ENCODE data around the gene SSR4. TPM values are rescaled to one million over a fixed set of nuclear protein-coding genes. Genes with fewer than 3 reads are reported as not detected.

Gene SSR4
- total RNA-seq, 3 donors from 2014 or later (not counting 1 experiment from before 2014, with no cell fraction given) = 160 to 280 (median 189) TPM

DNA sequence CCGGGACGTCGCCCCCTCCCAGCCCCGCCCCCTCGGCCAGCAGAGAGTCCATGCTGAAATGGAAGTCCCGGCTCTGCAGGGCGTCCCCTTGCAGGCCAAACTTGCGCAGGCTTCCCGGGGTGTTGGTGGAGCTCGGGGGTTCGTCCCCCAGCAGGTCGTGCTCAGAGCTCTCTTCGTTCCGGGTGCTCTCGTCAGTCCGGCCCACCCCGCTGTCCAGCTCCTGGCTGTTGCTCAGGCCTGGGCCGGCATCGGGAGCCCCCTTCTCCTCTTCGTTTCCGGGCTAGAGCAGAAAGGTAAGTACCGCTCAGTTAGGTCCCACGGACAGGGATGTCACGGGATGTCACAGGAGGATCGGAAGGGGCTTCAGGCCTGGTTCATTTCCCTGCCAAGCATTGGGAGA lies 10.2 kb downstream of the SSR4 start:
- no peak overlapping the region for H3K4me3 ChIP-seq (ENCODE audit: low read length)
- Mint-ChIP-seq H3K4me3 (no peak overlapping the region), H3K4me1 (peaks cover 0 to 6% of the 10 kb centered on the region in 2 donors), H3K9me3 (no peaks in the 10 kb centered on the region), H3K27ac (no peak overlapping the region), H3K27me3 (ENCODE audit: low read depth in 2 of 2) (no peaks in the 10 kb centered on the region), H3K36me3 (no peaks in the 10 kb centered on the region)
- WGBS (ENCODE audit: insufficient coverage) = 93% methylated on average over 25 of the region's 25 CpGs
- H3K27me3 ChIP-seq (ENCODE audit: control insufficient read depth, insufficient read depth, low read length) = no peaks in the 10 kb centered on the region
- no peaks in the 10 kb centered on the region for H3K4me1 ChIP-seq (ENCODE audit: control insufficient read depth, insufficient read depth, low read length)
- intact Hi-C loops (cut with micrococcal nuclease) = no loop called here
- no peak overlapping the region for H3K27ac ChIP-seq (ENCODE audit: low read length)
- peaks cover 6% of the 10 kb centered on the region for H3K36me3 ChIP-seq (ENCODE audit: control insufficient read depth, insufficient read depth, low read length)
- H3K9me3 ChIP-seq (ENCODE audit: control insufficient read depth, insufficient read depth, low read length) = no peaks in the 10 kb centered on the region
- no peak for ATAC-seq
- TF ChIP-seq, protein P1, sequence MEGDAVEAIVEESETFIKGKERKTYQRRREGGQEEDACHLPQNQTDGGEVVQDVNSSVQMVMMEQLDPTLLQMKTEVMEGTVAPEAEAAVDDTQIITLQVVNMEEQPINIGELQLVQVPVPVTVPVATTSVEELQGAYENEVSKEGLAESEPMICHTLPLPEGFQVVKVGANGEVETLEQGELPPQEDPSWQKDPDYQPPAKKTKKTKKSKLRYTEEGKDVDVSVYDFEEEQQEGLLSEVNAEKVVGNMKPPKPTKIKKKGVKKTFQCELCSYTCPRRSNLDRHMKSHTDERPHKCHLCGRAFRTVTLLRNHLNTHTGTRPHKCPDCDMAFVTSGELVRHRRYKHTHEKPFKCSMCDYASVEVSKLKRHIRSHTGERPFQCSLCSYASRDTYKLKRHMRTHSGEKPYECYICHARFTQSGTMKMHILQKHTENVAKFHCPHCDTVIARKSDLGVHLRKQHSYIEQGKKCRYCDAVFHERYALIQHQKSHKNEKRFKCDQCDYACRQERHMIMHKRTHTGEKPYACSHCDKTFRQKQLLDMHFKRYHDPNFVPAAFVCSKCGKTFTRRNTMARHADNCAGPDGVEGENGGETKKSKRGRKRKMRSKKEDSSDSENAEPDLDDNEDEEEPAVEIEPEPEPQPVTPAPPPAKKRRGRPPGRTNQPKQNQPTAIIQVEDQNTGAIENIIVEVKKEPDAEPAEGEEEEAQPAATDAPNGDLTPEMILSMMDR (IDR thresholded peaks at IDR 0.05) = no peak
- DNase-seq = no peak

DNA sequence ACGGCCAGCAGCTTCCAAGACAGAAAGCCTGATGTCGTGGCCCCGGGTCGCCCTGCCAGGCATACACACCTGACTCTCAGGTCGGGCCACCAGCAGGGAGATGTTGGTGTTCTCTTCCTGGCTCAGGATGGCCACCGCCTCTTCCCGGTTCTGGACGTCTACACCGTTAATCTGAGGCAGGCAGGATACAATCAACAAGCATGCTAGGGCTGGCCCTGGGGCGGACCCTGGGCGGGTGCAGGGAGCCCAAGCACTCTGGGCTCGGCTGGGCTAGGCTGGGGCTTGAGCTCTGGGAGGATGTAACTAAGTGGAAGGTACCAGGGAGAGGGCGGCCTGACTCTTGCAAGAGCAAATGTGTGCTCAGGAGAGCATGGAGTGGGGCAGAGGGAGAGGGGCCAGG lies 11.0 kb downstream of the SSR4 start:
- Histone ChIP-seq H3K4me3 (ENCODE audit: low read length) (no peak overlapping the region), H3K27ac (ENCODE audit: low read length) (no peak overlapping the region), H3K4me1 (ENCODE audit: control insufficient read depth, insufficient read depth, low read length) (no peaks in the 10 kb centered on the region), H3K27me3 (ENCODE audit: control insufficient read depth, insufficient read depth, low read length) (no peaks in the 10 kb centered on the region), H3K9me3 (ENCODE audit: control insufficient read depth, insufficient read depth, low read length) (no peaks in the 10 kb centered on the region), H3K36me3 (ENCODE audit: control insufficient read depth, insufficient read depth, low read length) (peaks cover 6% of the 10 kb centered on the region)
- Mint-ChIP-seq H3K27ac (no peak overlapping the region), H3K4me1 (peaks cover 0 to 6% of the 10 kb centered on the region in 2 donors), H3K27me3 (ENCODE audit: low read depth in 2 of 2) (no peaks in the 10 kb centered on the region), H3K9me3 (no peaks in the 10 kb centered on the region), H3K4me3 (no peak overlapping the region), H3K36me3 (no peaks in the 10 kb centered on the region)
- ATAC-seq (no peak), DNase-seq (no peak)
- 96% methylated on average over 12 of the region's 13 CpGs for WGBS (ENCODE audit: insufficient coverage)
- intact Hi-C loops (cut with micrococcal nuclease) = no loop called here
- TF ChIP-seq, protein P1 (IDR thresholded peaks at IDR 0.05) = no peak

DNA sequence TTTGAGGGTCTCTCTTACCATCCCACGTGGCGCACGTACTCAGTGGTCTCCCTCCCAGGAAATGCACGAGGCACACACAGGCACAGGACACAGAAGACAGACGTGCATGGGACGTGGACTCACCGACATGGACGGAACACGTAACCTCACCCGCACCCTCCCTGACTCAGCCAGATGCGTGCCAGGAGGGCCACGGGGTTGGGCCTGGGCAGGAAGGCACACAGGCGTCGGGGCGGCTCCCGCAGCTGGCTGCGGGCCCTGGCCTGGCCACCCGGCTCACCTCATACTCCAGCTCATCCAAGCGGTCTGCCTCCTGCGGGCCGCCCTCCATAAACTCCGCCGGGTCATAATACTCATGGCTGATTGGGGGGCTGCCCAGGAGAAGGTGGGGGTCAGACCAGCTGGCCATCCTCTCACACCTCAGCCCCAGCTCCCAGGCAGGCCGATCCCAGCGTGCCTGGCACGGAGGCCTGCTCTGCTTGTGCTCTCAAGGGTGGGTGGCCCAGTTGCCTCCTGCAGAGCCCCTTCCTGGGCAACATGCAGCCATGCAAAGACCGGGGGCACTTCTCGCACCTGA lies 12.6 kb downstream of the SSR4 start:
- H3K4me3 Mint-ChIP-seq = no peak overlapping the region
- ATAC-seq (no peak), DNase-seq (no peak)
- WGBS (ENCODE audit: insufficient coverage) = 96% methylated on average over 28 of the region's 28 CpGs
- H3K4me1 Mint-ChIP-seq = peaks cover 8 to 12% of the 10 kb centered on the region in 2 donors
- H3K27me3 Mint-ChIP-seq (ENCODE audit: low read depth in 2 of 2) = no peaks in the 10 kb centered on the region
- Histone ChIP-seq H3K9me3 (ENCODE audit: control insufficient read depth, insufficient read depth, low read length) (no peaks in the 10 kb centered on the region), H3K4me3 (ENCODE audit: low read length) (no peak overlapping the region), H3K4me1 (ENCODE audit: control insufficient read depth, insufficient read depth, low read length) (no peaks in the 10 kb centered on the region), H3K36me3 (ENCODE audit: control insufficient read depth, insufficient read depth, low read length) (peaks cover 3% of the 10 kb centered on the region), H3K27ac (ENCODE audit: low read length) (no peak overlapping the region), H3K27me3 (ENCODE audit: control insufficient read depth, insufficient read depth, low read length) (no peaks in the 10 kb centered on the region)
- no peak overlapping the region for H3K27ac Mint-ChIP-seq
- TF ChIP-seq, protein P1 (IDR thresholded peaks at IDR 0.05) = no peak
- intact Hi-C loops (cut with micrococcal nuclease) = no loop called here
- no peaks in the 10 kb centered on the region for H3K36me3 Mint-ChIP-seq
- no peaks in the 10 kb centered on the region for H3K9me3 Mint-ChIP-seq

DNA sequence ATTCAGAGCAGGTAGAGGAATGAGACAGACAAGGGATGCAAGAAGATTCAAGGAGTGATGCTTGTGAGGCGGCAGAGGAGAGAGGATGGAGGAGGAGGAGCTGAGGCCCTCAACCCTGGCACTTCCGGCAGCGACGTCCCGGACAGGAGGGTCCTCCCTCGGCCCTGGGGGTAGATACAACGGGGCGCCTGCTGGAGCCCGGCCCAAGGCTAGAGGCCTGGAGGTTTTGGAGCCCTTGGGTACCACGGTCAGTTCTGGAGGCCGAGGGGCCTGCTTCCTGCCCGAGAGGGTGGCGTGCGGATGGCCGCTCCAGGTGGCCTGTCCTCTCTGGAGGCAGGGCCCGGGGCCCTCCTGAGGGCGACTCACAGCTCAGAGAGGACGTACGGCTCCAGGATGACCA lies 13.5 kb downstream of the SSR4 start:
- 93% methylated on average over 19 of the region's 19 CpGs for WGBS (ENCODE audit: insufficient coverage)
- ATAC-seq (no peak), DNase-seq (no peak)
- H3K27ac ChIP-seq (ENCODE audit: low read length) = no peak overlapping the region
- H3K4me1 ChIP-seq (ENCODE audit: control insufficient read depth, insufficient read depth, low read length) = no peaks in the 10 kb centered on the region
- TF ChIP-seq, protein P1 (IDR thresholded peaks at IDR 0.05) = no peak
- no peaks in the 10 kb centered on the region for H3K36me3 Mint-ChIP-seq
- H3K27ac Mint-ChIP-seq = no peak overlapping the region
- no peaks in the 10 kb centered on the region for H3K27me3 Mint-ChIP-seq (ENCODE audit: low read depth in 2 of 2)
- no peak overlapping the region for H3K4me3 Mint-ChIP-seq
- peaks cover 12 to 18% of the 10 kb centered on the region in 2 donors for H3K4me1 Mint-ChIP-seq
- no peaks in the 10 kb centered on the region for H3K27me3 ChIP-seq (ENCODE audit: control insufficient read depth, insufficient read depth, low read length)
- H3K9me3 ChIP-seq (ENCODE audit: control insufficient read depth, insufficient read depth, low read length) = no peaks in the 10 kb centered on the region
- no peaks in the 10 kb centered on the region for H3K9me3 Mint-ChIP-seq
- peaks cover 2% of the 10 kb centered on the region for H3K36me3 ChIP-seq (ENCODE audit: control insufficient read depth, insufficient read depth, low read length)
- no peak overlapping the region for H3K4me3 ChIP-seq (ENCODE audit: low read length)
- intact Hi-C loops (cut with micrococcal nuclease) = no loop called here
